Mammary epithelial cell (primary cell): ENCODE results near the gene ITGA8.

ENCODE experiments used
- CTCF ChIP-seq, 2 donors: IDR thresholded peaks in 1 of 2; conservative IDR thresholded peaks in 1 of 2; 2 replicates each; pipeline ENCODE4 v1.5.1; 2011 to 2012; ENCODE audit warnings: inconsistent platforms in 2 of 2, low read length in 2 of 2, mild to moderate bottlenecking in 2 of 2, control low read depth in 1 of 2, low read depth in 1 of 2; ENCODE audit not compliant: insufficient read depth in 1 of 2; ENCODE audit errors: extremely low read depth in 1 of 2
- EZH2 ChIP-seq: IDR thresholded peaks from 2 replicates; pipeline ENCODE4 v1.6.1; 2012; ENCODE audit warnings: low read length, inconsistent platforms, borderline replicate concordance

GRCh38 chr10:15652757-15653156, 67.0 kb downstream of the ITGA8 start:
- TF ChIP-seq CTCF (conservative IDR thresholded peaks at IDR 0.05 in 1 of 2, IDR thresholded peaks at IDR 0.05 in 1 of 2; ENCODE audit: extremely low read depth in 1 of 2, insufficient read depth in 1 of 2, low read depth in 1 of 2, low read length in 2 of 2) = no peak
- no peak for TF ChIP-seq EZH2
